ENCODE measurements around the gene ANK3.

ANK3 gene

GRCh38 chr10:60009710-60010383 lies 379.8 kb downstream of the ANK3 start:
- DNase-seq: peak; percentile 1

DNA sequence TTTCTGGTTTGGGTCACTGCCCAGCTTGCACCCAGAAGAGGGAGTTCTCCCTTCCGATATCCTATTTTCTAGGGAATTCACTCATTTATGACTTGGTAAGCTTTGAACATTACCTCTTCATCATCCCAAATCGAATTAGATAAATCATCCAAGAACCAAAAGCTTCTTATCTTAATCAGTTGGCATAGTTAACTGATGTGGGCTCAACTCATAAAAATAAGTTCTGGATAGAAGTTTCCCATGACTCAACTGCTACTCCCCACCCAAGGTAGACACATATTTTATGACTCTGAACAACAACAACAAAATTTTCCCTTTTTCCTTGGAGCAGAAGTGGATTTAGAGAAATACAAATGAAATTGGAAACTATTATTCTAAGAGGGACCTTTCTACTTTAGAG lies 380.4 kb downstream of the ANK3 start:
- DNase-seq: no peak

DNA sequence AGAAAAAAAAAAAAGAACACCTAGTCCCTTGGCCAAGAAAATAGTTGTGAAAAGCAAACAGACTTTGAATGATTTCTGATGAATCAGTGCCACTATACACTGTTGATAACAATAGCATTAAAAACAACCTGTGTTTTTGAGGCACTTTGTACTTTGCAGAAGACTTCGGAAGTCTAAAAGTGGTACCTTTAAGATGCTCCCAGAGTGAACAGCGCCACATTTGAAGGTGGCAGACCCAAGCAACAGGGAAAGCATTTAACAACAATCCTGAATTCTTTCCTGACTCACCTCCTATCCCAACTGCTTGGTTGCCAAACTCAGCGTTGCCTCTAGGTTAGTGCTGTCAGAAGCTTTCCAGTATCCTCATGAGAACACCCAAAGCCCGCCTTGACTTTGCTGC lies 380.9 kb downstream of the ANK3 start:
- DNase-seq: no peak

DNA sequence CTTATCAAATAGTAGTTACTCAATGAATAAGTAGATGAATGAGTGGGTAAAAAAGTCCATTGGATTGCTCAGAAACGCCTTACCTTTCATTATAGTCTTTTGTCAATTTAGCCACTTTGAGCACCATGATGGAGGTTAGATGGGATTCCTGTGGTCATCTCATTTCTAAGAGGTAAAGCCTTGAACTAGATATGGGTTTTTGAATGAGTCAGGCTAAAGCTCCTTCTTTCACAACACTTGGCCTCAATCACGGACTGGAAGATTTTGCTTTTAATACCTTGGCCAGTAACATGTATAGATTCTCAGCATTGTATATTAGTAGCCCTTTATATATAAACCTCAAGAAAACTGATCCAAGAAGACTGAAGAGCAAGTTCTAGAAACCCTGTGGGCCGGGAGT lies 383.6 kb downstream of the ANK3 start:
- no peak for DNase-seq

- DNase-seq: no peak
Observed at GRCh38 chr10:60003651-60004523, 385.8 kb downstream of the ANK3 start.

GRCh38 chr10:60000747-60001146 lies 388.9 kb downstream of the ANK3 start:
- DNase-seq: no peak

DNA sequence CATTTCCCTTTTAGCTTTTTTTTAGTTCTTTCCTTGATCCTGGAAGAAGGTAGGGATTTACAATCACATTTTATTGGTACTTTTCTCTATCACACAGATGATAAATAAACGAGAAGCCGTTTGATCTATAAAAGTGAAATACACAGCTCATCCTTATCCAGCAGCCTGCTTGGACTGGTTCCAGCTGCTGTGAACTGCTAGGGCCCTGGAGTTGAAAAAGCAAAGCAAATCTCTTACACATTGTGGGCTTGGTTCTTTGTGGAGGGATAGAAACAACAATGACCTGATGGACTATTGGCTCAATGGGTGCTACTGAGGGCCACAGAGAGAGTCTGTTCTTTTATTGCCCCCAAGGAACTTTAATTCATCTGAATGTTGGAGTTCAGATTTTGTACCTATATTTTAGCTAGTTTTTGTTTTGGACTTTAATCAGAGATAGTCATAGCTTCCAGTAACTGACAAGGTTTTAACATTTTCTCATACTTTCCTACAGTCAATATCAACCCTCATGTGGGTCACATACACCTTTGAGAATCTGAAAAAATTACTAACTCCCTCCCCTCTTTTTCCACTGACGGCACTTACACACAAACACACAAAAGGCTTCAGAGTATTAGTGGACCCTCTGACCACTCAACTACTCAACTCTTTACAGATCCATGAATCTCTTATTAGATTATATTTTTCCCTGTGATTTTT lies 391.7 kb downstream of the ANK3 start:
- no peak for DNase-seq

GRCh38 chr10:59995862-59996261 lies 393.8 kb downstream of the ANK3 start:
- no peak for DNase-seq

GRCh38 chr10:59993931-59994330 lies 395.7 kb downstream of the ANK3 start:
- DNase-seq: no peak

DNA sequence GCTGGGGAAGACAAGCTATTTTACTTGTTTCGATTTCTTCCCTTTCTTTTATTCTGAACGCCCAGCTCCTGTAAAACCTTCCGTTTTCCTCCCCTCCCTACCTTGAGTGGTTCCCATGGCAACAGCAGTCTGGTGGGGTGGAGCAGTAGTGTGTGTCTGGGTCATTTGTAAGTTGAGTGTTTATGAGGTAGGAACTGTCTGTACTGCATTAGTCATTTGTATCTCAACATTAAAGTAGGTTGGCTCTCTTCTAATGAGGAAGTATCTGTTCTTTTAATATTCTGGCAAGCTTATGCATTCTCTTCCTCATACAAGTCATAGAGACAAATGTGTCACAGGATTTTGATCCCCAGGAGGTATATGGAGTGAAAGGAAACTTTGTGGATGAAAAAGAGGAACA lies 398.0 kb downstream of the ANK3 start:
- DNase-seq: peak; percentile 93

DNA sequence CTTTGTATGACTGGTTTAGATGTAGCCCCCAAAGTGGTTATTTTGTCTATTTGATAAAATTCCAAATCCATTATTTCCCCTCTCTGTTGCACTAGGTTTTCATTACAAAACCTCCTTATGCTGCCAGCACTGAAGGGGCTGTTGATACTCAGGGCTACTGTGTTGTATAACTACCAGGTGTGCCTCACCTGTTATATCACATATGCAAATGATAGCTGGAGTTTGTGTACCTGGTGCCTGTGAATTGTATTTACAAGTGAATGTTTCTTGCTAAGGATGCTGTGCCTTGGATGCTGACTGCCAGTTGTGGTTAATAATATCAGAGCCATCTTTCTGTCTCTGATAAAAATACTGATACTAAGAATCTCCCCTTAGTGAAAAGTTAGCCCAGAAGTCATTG lies 398.6 kb downstream of the ANK3 start:
- DNase-seq: peak; percentile 80

DNA sequence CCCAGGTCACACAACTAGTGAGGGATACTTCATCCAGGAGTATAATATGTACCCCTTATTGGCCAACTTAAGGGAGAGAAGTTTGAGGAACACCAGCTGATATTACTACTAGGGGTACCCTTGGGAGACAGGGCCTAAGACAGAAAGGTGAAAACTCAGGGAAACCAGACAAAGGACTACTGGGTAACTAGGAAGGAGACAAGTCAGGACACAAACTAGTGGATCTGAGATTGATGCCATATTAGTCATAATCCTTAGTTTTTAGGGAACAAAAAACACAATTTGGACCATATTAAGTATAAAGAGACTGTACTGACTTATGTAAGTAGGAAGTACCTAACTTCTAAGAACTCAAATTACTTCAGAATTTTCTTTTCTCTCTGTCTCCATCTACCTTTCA lies 404.0 kb downstream of the ANK3 start:
- no peak for DNase-seq

DNA sequence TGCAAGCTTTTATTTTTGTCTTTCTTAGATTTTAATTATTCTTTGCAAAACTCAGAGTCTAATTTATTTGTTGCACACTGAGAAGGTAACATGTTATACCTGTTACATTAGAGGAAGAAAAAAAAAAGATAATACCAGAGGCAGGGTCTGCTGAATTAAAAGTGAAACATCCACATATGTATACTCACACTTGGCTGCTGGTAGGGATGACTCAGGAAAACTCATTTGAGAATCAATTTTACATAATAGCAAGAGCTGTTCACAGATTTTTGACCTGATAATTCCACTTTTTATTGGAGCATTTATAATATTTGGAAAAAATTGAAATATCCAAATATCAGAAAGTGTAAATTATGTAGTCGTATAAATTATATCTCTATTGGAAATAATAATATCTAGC lies 405.3 kb downstream of the ANK3 start:
- DNase-seq: no peak

GRCh38 chr10:59980356-59980755 lies 409.3 kb downstream of the ANK3 start:
- no peak for DNase-seq

DNA sequence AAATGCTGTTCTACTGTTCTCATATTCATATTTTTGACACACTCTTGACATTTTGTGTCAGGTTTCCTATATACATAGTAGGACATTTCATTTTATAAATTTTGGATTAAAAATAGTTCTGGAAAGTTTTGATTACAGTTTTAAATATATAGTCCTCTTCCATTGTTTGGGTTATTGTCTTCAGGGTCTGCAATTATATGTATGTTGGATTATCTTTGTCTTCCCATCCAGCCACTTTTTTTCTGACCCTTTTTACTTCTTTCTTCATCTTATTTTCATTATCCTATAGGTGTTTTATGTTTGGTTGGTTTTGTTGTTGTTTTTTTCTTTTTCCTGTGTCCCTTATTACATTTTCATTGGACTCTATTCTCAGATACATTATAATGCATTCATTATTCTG lies 412.2 kb downstream of the ANK3 start:
- DNase-seq: no peak

DNA sequence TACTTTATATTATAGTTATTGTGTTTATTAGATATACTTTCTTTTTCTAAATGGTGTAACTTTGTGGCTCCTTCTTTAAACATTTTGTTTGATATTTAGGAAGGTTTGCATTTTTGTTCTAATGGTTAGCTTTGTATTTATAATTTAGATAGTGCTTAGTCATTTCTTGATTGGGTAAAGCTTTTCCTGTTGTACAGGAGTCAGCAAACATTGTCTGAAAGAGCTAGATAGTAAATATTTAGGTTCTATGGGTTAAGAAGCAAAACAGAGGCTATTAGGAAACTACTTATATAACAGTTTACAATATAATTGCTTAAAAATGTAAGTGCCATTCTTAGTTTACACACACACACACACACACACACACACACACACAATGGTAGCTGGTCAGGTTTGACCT lies 412.8 kb downstream of the ANK3 start:
- DNase-seq: no peak
